ENCODE measurements around the gene C10orf71.

C10orf71 gene

GRCh38 chr10:49298983-49299815, at the start of gene C10orf71:
TSS of gene C10orf71 (plus strand) at chr10:49299170. CDS start at chr10:49322546, 23,376 bp downstream.
- DNase-seq (ENCODE audit: low read depth), result no peak

GRCh38 chr10:49252313-49253034, 46.5 kb upstream of the C10orf71 start:
- DNase-seq (ENCODE audit: low read depth), result no peak

GRCh38 chr10:49253340-49253906, 45.5 kb upstream of the C10orf71 start:
- DNase-seq (ENCODE audit: low read depth), result no peak

- DNase-seq (ENCODE audit: low read depth), result no peak
Measured at GRCh38 chr10:49254150-49254549, 44.8 kb upstream of the C10orf71 start.

GRCh38 chr10:49254556-49255318, 44.2 kb upstream of the C10orf71 start:
- DNase-seq (ENCODE audit: low read depth), result no peak

GRCh38 chr10:49255883-49256282, 43.1 kb upstream of the C10orf71 start:
- no peak for DNase-seq (ENCODE audit: low read depth)

- DNase-seq (ENCODE audit: low read depth), result no peak
Measured at GRCh38 chr10:49257154-49257553, 41.8 kb upstream of the C10orf71 start.

GRCh38 chr10:49257626-49258349, 41.2 kb upstream of the C10orf71 start:
- no peak for DNase-seq (ENCODE audit: low read depth)

- DNase-seq (ENCODE audit: low read depth), result no peak
Measured at GRCh38 chr10:49258350-49258683, 40.7 kb upstream of the C10orf71 start.

- DNase-seq (ENCODE audit: low read depth), result no peak
Measured at GRCh38 chr10:49260644-49261296, 38.2 kb upstream of the C10orf71 start.

- DNase-seq (ENCODE audit: low read depth), result no peak
Measured at GRCh38 chr10:49263591-49263990, 35.4 kb upstream of the C10orf71 start.

GRCh38 chr10:49264177-49264677, 34.7 kb upstream of the C10orf71 start:
- no peak for DNase-seq (ENCODE audit: low read depth)

GRCh38 chr10:49265885-49266284, 33.1 kb upstream of the C10orf71 start:
- no peak for DNase-seq (ENCODE audit: low read depth)

- DNase-seq (ENCODE audit: low read depth), result no peak
Measured at GRCh38 chr10:49268185-49268584, 30.8 kb upstream of the C10orf71 start.

- no peak for DNase-seq (ENCODE audit: low read depth)
Measured at GRCh38 chr10:49269523-49269922, 29.4 kb upstream of the C10orf71 start.

GRCh38 chr10:49270565-49270964, 28.4 kb upstream of the C10orf71 start:
- no peak for DNase-seq (ENCODE audit: low read depth)

- DNase-seq (ENCODE audit: low read depth), result no peak
Measured at GRCh38 chr10:49271346-49271745, 27.6 kb upstream of the C10orf71 start.

GRCh38 chr10:49272251-49273081, 26.5 kb upstream of the C10orf71 start:
- DNase-seq (ENCODE audit: low read depth), result no peak

GRCh38 chr10:49273082-49273465, 25.9 kb upstream of the C10orf71 start:
- no peak for DNase-seq (ENCODE audit: low read depth)

GRCh38 chr10:49273626-49274025, 25.3 kb upstream of the C10orf71 start:
- DNase-seq (ENCODE audit: low read depth), result no peak

All from stimulated activated CD8-positive, alpha-beta memory T cell treated with anti-CD3 and anti-CD28 coated beads, Interleukin-15, amount 100 ng/mL, for 1 hour (primary cell).